Stimulated activated CD8-positive, alpha-beta memory T cell treated with anti-CD3 and anti-CD28 coated beads, Interleukin-7, amount 100 ng/mL, for 4 hours (primary cell): ENCODE measurements around the gene POLD2.

Experiments used
- DNase-seq, 2 donors: peaks; one replicate each; pipeline ENCODE4 v3.0.0-alpha.2; 2020; ENCODE audit warnings: low read depth in 2 of 2

The POLD2 gene

GRCh38 chr7:44082541-44083207 is 40.7 kb downstream of the POLD2 start:
- peak; percentile 96 to 99 for DNase-seq

- no peak for DNase-seq
These were observed 42.0 kb downstream of the POLD2 start for GRCh38 chr7:44081266-44081748.

- no peak for DNase-seq
These were observed 42.6 kb downstream of the POLD2 start for GRCh38 chr7:44080686-44081265.

- DNase-seq, result no peak
These were observed 43.2 kb downstream of the POLD2 start for GRCh38 chr7:44080118-44080517.

- DNase-seq, result no peak
These were observed 43.9 kb downstream of the POLD2 start for GRCh38 chr7:44079331-44080021.

GRCh38 chr7:44078521-44078920 is 44.8 kb downstream of the POLD2 start:
- no peak for DNase-seq

- DNase-seq, result no peak
These were observed 45.7 kb downstream of the POLD2 start for GRCh38 chr7:44077681-44078091.

GRCh38 chr7:44077061-44077460 is 46.3 kb downstream of the POLD2 start:
- no peak for DNase-seq

- DNase-seq, result no peak
These were observed 47.0 kb downstream of the POLD2 start for GRCh38 chr7:44076101-44076895.

GRCh38 chr7:44075296-44076075 is 47.9 kb downstream of the POLD2 start:
- DNase-seq, result no peak

GRCh38 chr7:44074349-44074695 is 49.0 kb downstream of the POLD2 start:
- no peak for DNase-seq

- peak; percentile 46 to 71 for DNase-seq
These were observed 49.5 kb downstream of the POLD2 start for GRCh38 chr7:44073664-44074348.

- DNase-seq, result no peak
These were observed 50.8 kb downstream of the POLD2 start for GRCh38 chr7:44072364-44073231.

GRCh38 chr7:44071726-44072363 is 51.5 kb downstream of the POLD2 start:
- DNase-seq, result no peak

GRCh38 chr7:44068054-44068453 is 55.3 kb downstream of the POLD2 start:
- DNase-seq, result no peak

- DNase-seq, result no peak
These were observed 56.0 kb downstream of the POLD2 start for GRCh38 chr7:44067064-44067951.

- DNase-seq, result no peak
These were observed 56.8 kb downstream of the POLD2 start for GRCh38 chr7:44066494-44067063.

GRCh38 chr7:44066111-44066460 is 57.3 kb downstream of the POLD2 start:
- DNase-seq, result no peak
